Esophagus muscularis mucosa (tissue), 4 donors: ENCODE measurements around the gene TMPRSS11D.

Source experiments
- EP300 ChIP-seq: sonication (generic); formaldehyde crosslinking; IDR thresholded peaks from one replicate; pipeline ENCODE4 v1.6.1; 2017; ENCODE audit warnings: antibody characterized with exemption
- POLR2AphosphoS5 ChIP-seq, 2 donors: sonication (generic); formaldehyde crosslinking; IDR thresholded peaks; one replicate each; pipeline ENCODE4 v1.6.1; 2017; ENCODE audit warnings: antibody characterized with exemption in 2 of 2
- TF ChIP-seq, protein P1 (sequence below), 3 experiments: fragments of 200-600 bp in 2 of 3; fragments of 450-650 bp in 1 of 3; sonication (generic) in 2 of 3; IDR thresholded peaks; one replicate each; pipeline ENCODE4 v1.5.1; 2017 to 2019; ENCODE audit warnings: antibody characterized with exemption in 3 of 3, mild to moderate bottlenecking in 2 of 3, moderate library complexity in 1 of 3

DNA sequence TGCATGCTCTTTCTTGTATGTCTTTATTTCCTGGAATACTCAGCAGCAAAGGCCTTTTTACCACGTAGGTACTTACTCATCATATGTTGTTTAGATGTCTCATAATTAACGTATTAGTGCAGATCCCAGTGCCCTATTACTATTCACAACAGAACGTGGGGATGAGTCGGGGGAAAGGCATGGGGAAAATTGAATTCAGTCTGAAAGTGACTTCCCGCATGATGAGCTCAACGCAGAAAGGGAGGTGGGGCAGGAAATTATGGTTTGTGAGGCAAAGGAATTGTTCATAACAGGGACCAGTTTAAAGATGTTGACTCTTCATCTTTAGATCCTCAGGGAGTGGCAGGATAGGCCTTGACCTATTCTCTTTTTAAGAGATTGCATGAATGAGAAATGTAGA lies 2.0 kb upstream of the TMPRSS11D start:
- TF ChIP-seq, protein P1, sequence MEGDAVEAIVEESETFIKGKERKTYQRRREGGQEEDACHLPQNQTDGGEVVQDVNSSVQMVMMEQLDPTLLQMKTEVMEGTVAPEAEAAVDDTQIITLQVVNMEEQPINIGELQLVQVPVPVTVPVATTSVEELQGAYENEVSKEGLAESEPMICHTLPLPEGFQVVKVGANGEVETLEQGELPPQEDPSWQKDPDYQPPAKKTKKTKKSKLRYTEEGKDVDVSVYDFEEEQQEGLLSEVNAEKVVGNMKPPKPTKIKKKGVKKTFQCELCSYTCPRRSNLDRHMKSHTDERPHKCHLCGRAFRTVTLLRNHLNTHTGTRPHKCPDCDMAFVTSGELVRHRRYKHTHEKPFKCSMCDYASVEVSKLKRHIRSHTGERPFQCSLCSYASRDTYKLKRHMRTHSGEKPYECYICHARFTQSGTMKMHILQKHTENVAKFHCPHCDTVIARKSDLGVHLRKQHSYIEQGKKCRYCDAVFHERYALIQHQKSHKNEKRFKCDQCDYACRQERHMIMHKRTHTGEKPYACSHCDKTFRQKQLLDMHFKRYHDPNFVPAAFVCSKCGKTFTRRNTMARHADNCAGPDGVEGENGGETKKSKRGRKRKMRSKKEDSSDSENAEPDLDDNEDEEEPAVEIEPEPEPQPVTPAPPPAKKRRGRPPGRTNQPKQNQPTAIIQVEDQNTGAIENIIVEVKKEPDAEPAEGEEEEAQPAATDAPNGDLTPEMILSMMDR (IDR thresholded peaks at IDR 0.05), result no peak
- TF ChIP-seq EP300, result no peak
- no peak for TF ChIP-seq POLR2AphosphoS5 (IDR thresholded peaks at IDR 0.05)
